ENCODE measurements around the gene RABL6. TPM values are rescaled to one million over a fixed set of nuclear protein-coding genes. Genes with fewer than 3 reads are reported as not detected.

The RABL6 gene
- total RNA-seq, 1 donor from 2014 or later, result 68.2 TPM

DNA sequence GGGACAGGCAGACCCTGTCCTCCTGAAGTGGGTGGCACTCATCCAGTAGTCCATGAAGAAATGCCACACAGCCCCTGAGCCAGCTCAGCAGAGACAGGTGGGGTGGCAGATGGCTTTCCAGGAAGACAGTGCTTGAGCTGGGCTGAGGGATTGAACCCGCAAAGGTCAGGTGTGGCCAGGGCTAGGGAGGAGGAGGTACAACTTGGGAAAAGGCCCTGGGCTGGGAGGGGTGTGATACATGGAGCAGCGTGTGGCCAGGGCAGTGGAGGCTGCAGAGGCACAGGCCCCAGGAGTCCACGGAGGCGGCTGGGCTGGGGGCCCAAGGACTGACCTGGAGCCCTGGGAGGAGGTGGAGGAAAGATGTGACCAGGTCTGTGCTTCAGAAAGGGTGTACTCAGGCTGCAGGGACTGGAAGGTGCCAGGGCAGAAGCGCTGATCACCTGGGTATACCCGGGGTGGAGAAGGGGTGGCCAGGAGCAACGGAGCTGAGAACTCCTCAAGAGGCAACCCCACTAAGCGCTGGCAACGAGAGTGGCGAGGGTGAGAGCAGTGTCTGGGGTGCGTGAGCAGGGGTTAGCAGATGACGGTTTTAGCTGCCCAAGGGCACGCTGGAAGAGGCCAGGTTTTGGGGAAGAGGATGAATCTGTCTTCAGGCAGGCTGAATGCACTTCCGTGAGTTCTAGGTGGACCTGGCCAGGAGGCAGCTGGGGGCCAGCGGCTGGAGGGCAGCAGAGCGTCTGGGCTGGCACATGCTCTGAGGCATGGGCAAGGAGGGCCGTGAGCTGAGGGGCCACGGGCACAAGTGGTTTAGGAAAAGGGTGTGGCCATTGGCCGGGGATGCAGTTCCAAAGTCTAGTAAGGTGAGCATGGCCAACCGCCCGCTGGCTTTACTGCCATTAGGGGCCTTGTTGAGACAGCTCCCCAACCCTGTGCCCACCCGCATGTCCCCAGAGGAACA is 3.9 kb upstream of the RABL6 start:
- intact Hi-C loops (cut with DNase I), result no loop called here
- Histone ChIP-seq H3K4me1 (peaks cover 38% of the 10 kb centered on the region), H3K27ac (no peak overlapping the region), H3K4me3 (no peak overlapping the region), H3K36me3 (no peaks in the 10 kb centered on the region), H3K27me3 (peaks cover 24% of the 10 kb centered on the region), H3K9me3 (no peaks in the 10 kb centered on the region)
- DNase-seq (no peak), ATAC-seq (no peak)
- no peak for TF ChIP-seq CTCF (IDR thresholded peaks at IDR 0.05)

GRCh38 chr9:136804509-136805206 is 3.1 kb upstream of the RABL6 start:
- H3K36me3 ChIP-seq, result no peaks in the 10 kb centered on the region
- H3K4me1 ChIP-seq, result peaks cover 40% of the 10 kb centered on the region
- no peak for TF ChIP-seq CTCF (IDR thresholded peaks at IDR 0.05)
- H3K27ac ChIP-seq, result no peak overlapping the region
- H3K27me3 ChIP-seq, result peaks cover 16% of the 10 kb centered on the region
- intact Hi-C loops (cut with DNase I), result no loop called here
- no peaks in the 10 kb centered on the region for H3K9me3 ChIP-seq
- no peak for ATAC-seq
- DNase-seq, result no peak
- no peak overlapping the region for H3K4me3 ChIP-seq

DNA sequence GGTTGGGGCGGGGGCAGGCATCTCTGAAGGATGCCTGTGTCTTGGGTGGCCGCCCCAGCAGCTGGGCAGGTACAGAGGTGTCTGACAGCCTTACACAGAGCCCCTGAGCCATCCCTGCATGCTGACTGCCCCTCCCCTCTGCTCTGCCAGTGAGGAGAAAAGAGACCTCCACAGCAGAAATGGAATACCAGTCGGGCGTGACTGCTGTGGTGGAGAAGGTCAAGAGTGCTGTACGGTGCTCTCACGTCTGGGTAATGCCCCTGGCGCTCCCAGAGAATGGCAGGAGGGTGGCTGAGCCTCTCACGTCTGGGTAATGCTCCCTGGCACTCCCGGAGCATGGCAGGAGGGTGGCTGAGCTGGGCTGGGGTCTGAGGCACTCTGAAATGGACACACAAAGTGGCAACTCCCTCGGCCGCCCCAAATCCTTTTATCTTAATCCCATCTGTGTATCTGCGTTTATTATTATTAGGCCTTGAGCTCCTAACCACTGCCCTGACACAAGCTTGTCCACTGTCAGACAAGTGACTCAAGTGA is 2.5 kb upstream of the RABL6 start:
- no peak overlapping the region for H3K4me3 ChIP-seq
- no peak for TF ChIP-seq CTCF (IDR thresholded peaks at IDR 0.05)
- DNase-seq (no peak), ATAC-seq (no peak)
- no peaks in the 10 kb centered on the region for H3K9me3 ChIP-seq
- no peaks in the 10 kb centered on the region for H3K36me3 ChIP-seq
- H3K27me3 ChIP-seq, result peaks cover 10% of the 10 kb centered on the region
- intact Hi-C loops (cut with DNase I), result no loop called here
- H3K27ac ChIP-seq, result no peak overlapping the region
- H3K4me1 ChIP-seq, result peaks cover 38% of the 10 kb centered on the region

DNA sequence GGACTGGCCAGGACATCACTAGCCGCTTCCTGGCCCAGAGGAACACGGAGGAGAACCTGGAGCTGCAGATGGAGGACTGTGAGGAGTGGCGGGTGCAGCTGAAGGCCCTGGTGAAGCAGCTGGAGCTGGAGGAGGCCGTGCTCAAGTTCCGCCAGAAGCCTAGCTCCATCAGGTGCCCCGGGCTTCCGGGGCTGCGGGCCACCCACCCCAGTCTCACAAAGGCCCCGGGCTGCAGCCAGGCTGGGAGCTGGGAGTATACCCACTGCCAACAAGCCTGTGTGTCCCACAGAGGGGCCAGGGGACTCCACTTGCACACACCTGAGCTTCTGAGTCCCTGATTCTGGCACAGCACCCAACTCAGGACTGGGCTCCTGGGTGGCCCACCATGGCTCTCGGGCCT is 1.7 kb upstream of the RABL6 start:
- Histone ChIP-seq H3K4me1 (peaks cover 34% of the 10 kb centered on the region), H3K27me3 (peaks cover 5% of the 10 kb centered on the region), H3K27ac (no peak overlapping the region), H3K36me3 (peaks cover 4% of the 10 kb centered on the region), H3K9me3 (no peaks in the 10 kb centered on the region), H3K4me3 (no peak overlapping the region)
- no peak for TF ChIP-seq CTCF (IDR thresholded peaks at IDR 0.05)
- intact Hi-C loops (cut with DNase I), result no loop called here
- ATAC-seq (no peak), DNase-seq (peak; percentile 59)

GRCh38 chr9:136806631-136807201 is 1.0 kb upstream of the RABL6 start:
- no peak for TF ChIP-seq CTCF (IDR thresholded peaks at IDR 0.05)
- Histone ChIP-seq H3K4me1 (peaks cover 30% of the 10 kb centered on the region), H3K36me3 (peaks cover 6% of the 10 kb centered on the region), H3K9me3 (no peaks in the 10 kb centered on the region), H3K4me3 (peak overlapping the region; percentile 82), H3K27ac (peak overlapping the region; percentile 91), H3K27me3 (no peaks in the 10 kb centered on the region)
- intact Hi-C loops (cut with DNase I), result no loop called here
- no peak for ATAC-seq
- peak; percentile 57 for DNase-seq

Data from upper lobe of right lung (tissue), 1 donor.